ENCODE results near the gene SGK2.

The SGK2 gene

GRCh38 chr20:43536817-43537440 lies 21.9 kb upstream of the SGK2 start:
- DNase-seq, result no peak

GRCh38 chr20:43537921-43538877 lies 20.6 kb upstream of the SGK2 start:
- DNase-seq, result peak; percentile 59

- no peak for DNase-seq
These were observed 19.7 kb upstream of the SGK2 start for GRCh38 chr20:43538878-43539700.

- DNase-seq, result no peak
These were observed 18.7 kb upstream of the SGK2 start for GRCh38 chr20:43539975-43540672.

GRCh38 chr20:43540673-43541060 lies 18.2 kb upstream of the SGK2 start:
- no peak for DNase-seq

GRCh38 chr20:43541214-43541613 lies 17.6 kb upstream of the SGK2 start:
- no peak for DNase-seq

- no peak for DNase-seq
These were observed 16.7 kb upstream of the SGK2 start for GRCh38 chr20:43542161-43542560.

- no peak for DNase-seq
These were observed 16.2 kb upstream of the SGK2 start for GRCh38 chr20:43542674-43543073.

- no peak for DNase-seq
These were observed 15.7 kb upstream of the SGK2 start for GRCh38 chr20:43543138-43543537.

- DNase-seq, result no peak
These were observed 14.3 kb upstream of the SGK2 start for GRCh38 chr20:43544501-43544900.

- DNase-seq, result no peak
These were observed 12.8 kb upstream of the SGK2 start for GRCh38 chr20:43545837-43546578.

GRCh38 chr20:43548273-43548880 lies 10.4 kb upstream of the SGK2 start:
- DNase-seq, result no peak

- no peak for DNase-seq
These were observed 9.3 kb upstream of the SGK2 start for GRCh38 chr20:43549416-43550065.

- no peak for DNase-seq
These were observed 8.4 kb upstream of the SGK2 start for GRCh38 chr20:43550456-43550855.

GRCh38 chr20:43554369-43554768 lies 4.5 kb upstream of the SGK2 start:
- DNase-seq, result no peak

- no peak for DNase-seq
These were observed 540 bp downstream of the SGK2 start for GRCh38 chr20:43559147-43559987.

- DNase-seq, result no peak
These were observed 2.1 kb downstream of the SGK2 start for GRCh38 chr20:43560974-43561373.

- DNase-seq, result no peak
These were observed 4.6 kb downstream of the SGK2 start for GRCh38 chr20:43563429-43563828.

GRCh38 chr20:43563991-43564390 lies 5.2 kb downstream of the SGK2 start:
- DNase-seq, result no peak

GRCh38 chr20:43564455-43564854 lies 5.6 kb downstream of the SGK2 start:
- no peak for DNase-seq

All from CD4-positive, alpha-beta T cell treated with Interleukin-17A for 4 hours (primary cell).